Cardiac fibroblast (primary cell): ENCODE measurements around the gene SLC4A5.
A peak's percentile ranks its signal among the peaks of the same experiment; 100 is the strongest.

ENCODE experiments used
- DNase-seq, 2 donors: peaks; one replicate each; pipeline versions ENCODE4 v3.0.0 to v3.0.0-alpha.2; 2010; ENCODE audit warnings: low read depth in 2 of 2
- H3K4me3 ChIP-seq, 2 donors: replicated peaks in 1 of 2; 1 replicate in 1 of 2; 2 replicates in 1 of 2; pipeline ENCODE4 v1.5.1; 2011; ENCODE audit warnings: low read depth in 2 of 2, low read length in 2 of 2, mild to moderate bottlenecking in 2 of 2, moderate library complexity in 1 of 2
- CTCF ChIP-seq: IDR thresholded peaks from one replicate; pipeline ENCODE4 v1.5.1; 2011; ENCODE audit warnings: low read depth, mild to moderate bottlenecking, low read length, inconsistent platforms

Gene SLC4A5

GRCh38 chr2:74378007-74378406 is 34.8 kb upstream of the SLC4A5 start:
- H3K4me3 ChIP-seq = no peak overlapping the region
- TF ChIP-seq CTCF = no peak
- DNase-seq = no peak

GRCh38 chr2:74375838-74376237 is 32.6 kb upstream of the SLC4A5 start:
- no peak for TF ChIP-seq CTCF
- no peak overlapping the region for H3K4me3 ChIP-seq
- DNase-seq = no peak

- peak; percentile 75 to 84 for DNase-seq
- TF ChIP-seq CTCF = no peak
- H3K4me3 ChIP-seq = peak overlapping the region; percentile 3 to 46
Observed at GRCh38 chr2:74374509-74375205, 31.4 kb upstream of the SLC4A5 start.

- peak overlapping the region; percentile 3 to 46 for H3K4me3 ChIP-seq
- no peak for DNase-seq
- TF ChIP-seq CTCF = no peak
Observed at GRCh38 chr2:74373985-74374384, 30.8 kb upstream of the SLC4A5 start.

- DNase-seq = peak; percentile 44 to 79
- no peak for TF ChIP-seq CTCF
- no peak overlapping the region for H3K4me3 ChIP-seq
Observed at GRCh38 chr2:74373221-74373676, 30.0 kb upstream of the SLC4A5 start.

GRCh38 chr2:74372674-74373073 is 29.5 kb upstream of the SLC4A5 start:
- no peak for TF ChIP-seq CTCF
- H3K4me3 ChIP-seq = no peak overlapping the region
- DNase-seq = peak in 1 of 2 donors; percentile 43

- DNase-seq = no peak
- TF ChIP-seq CTCF = no peak
- H3K4me3 ChIP-seq = no peak overlapping the region
Observed at GRCh38 chr2:74371421-74371820, 28.2 kb upstream of the SLC4A5 start.
